HUES48 (cell line): ENCODE measurements around the gene POU2F2.

Experiments used
- H3K27ac ChIP-seq: one replicate; pipeline ENCODE4 v1.7.0; 2013; ENCODE audit warnings: low read depth, low read length, inconsistent platforms
- H3K27me3 ChIP-seq: 2 replicates; pipeline ENCODE4 v1.6.1; 2013; ENCODE audit warnings: mild to moderate bottlenecking, low read length; ENCODE audit not compliant: control insufficient read depth, insufficient read depth
- H3K36me3 ChIP-seq: 2 replicates; pipeline ENCODE4 v1.6.1; 2013; ENCODE audit warnings: low read length; ENCODE audit not compliant: control insufficient read depth, insufficient read depth
- H3K4me1 ChIP-seq: 2 replicates; pipeline ENCODE4 v1.6.1; 2013; ENCODE audit warnings: mild to moderate bottlenecking, low read length; ENCODE audit not compliant: control insufficient read depth, insufficient read depth
- H3K4me3 ChIP-seq: 2 replicates; pipeline ENCODE4 v1.5.1; 2013; ENCODE audit warnings: mild to moderate bottlenecking, low read depth, low read length
- H3K9ac ChIP-seq: 2 replicates; pipeline ENCODE4 v1.6.1; 2013; ENCODE audit warnings: mild to moderate bottlenecking, low read depth, low read length, moderate library complexity
- H3K9me3 ChIP-seq: 2 replicates; pipeline ENCODE4 v1.6.1; 2013; ENCODE audit warnings: low read length; ENCODE audit not compliant: control insufficient read depth, insufficient read depth

The POU2F2 gene

GRCh38 chr19:42132030-42132628 is at the start of gene POU2F2:
Gene POU2F2 (minus strand): TSS chr19:42132446. CDS start chr19:42132411, 35 bp downstream.
- Histone ChIP-seq H3K9me3 (no peaks in the 10 kb centered on the region), H3K36me3 (no peaks in the 10 kb centered on the region), H3K9ac (peak within 1 kb of the TSS; percentile 47; the same call in 1 of the 2 replicates), H3K27me3 (peaks cover 31% of the 10 kb centered on the region), H3K4me1 (peaks cover 4% of the 10 kb centered on the region; the same call in 1 of the 2 replicates), H3K27ac (no peak within 1 kb of the TSS), H3K4me3 (peak within 1 kb of the TSS; percentile 69)

DNA sequence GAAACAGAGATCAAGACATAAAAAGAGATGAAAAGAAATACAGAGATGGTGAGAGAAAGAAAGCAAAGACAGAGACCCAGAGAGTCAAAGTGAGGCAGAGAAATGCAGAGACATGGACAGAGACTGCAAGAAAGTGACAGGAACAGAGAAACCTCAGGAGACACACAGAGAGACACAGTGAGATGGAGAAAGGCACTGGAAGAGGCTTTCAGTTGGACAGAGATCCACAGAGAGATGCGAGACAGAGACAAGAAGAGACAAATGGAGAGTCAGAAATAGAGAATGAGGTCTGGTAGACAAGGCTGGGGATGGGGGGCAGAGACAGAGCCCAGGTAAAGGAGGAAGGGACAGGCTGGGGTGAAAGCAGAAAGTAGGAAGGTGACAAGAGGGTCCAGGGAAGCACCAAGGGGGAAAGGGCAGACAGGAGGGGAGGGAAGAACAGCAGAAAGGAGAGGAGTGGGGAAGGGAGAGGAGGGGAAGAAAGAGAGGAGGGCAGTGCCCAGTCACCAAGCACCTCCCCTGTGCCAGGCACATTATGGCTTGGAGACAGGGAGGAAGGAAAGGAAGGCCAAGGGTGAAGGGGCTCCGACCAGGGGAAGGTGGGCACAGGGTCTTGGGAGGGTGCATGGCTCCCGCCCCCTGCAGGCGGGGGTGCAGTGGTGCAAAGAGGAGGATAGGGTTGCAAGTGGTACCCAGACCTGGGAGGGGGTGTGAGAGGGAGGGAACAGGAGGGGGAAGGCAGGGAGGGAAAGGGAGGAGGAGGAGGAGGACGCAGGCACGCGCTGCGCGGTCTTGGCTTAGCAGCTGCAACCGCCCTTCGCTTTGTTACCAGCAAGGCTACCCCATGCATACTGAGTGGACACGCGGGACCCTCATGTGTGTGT is 46.8 kb upstream of the POU2F2 start:
- no peaks in the 10 kb centered on the region for H3K9me3 ChIP-seq
- 0 out of 2 replicates have a peak, but pooled peaks cover 5% of the 10 kb centered on the region for H3K4me1 ChIP-seq
- H3K9ac ChIP-seq: no peak overlapping the region
- peaks cover 74% of the 10 kb centered on the region for H3K27me3 ChIP-seq
- no peaks in the 10 kb centered on the region for H3K36me3 ChIP-seq
- H3K27ac ChIP-seq: no peak overlapping the region
- H3K4me3 ChIP-seq: no peak overlapping the region

DNA sequence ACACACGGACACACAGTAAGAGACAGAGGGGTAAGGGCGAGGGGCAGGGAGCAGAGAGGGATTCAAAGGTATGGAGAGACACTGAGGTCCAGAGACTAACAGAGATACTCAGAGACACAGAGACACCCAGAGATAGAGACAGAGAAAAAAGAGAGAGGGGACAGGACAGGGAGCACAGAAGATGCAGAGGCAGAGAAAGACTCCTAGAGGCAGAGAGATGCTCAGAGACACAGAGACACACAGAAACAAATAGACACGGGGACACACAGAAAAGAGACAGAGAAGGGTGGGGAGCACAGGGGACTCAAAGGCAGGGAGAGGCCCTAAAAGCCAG is 45.4 kb upstream of the POU2F2 start:
- H3K4me1 ChIP-seq: 0 out of 2 replicates have a peak, but pooled peaks cover 5% of the 10 kb centered on the region
- peaks cover 83% of the 10 kb centered on the region for H3K27me3 ChIP-seq
- H3K9me3 ChIP-seq: no peaks in the 10 kb centered on the region
- no peak overlapping the region for H3K9ac ChIP-seq
- no peaks in the 10 kb centered on the region for H3K36me3 ChIP-seq
- peak overlapping the region; percentile 49 for H3K4me3 ChIP-seq
- no peak overlapping the region for H3K27ac ChIP-seq

- H3K27ac ChIP-seq: no peak overlapping the region
- peak overlapping the region; percentile 54 for H3K4me3 ChIP-seq
Measured at GRCh38 chr19:42176990-42177685, 44.9 kb upstream of the POU2F2 start.

DNA sequence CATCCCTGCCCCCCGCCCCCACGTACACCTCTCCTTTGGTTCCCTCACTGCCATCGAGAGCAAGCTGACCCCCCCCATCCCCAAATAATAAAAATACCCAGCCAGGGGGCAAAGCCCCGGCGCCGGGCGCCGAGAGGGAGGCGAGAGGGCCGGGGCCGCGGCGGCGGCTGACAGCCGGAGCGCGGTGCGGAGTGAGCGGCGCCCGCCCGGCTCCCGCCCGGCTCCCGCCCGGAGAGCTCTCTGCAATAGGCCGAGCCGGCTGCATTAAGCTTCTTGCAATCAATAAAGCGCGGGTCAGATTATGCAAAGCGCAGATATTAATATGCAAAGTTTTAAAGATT is 44.4 kb upstream of the POU2F2 start:
- Histone ChIP-seq H3K36me3 (no peaks in the 10 kb centered on the region), H3K27me3 (peaks cover 83% of the 10 kb centered on the region), H3K4me3 (peak overlapping the region; percentile 54), H3K27ac (no peak overlapping the region), H3K9me3 (no peaks in the 10 kb centered on the region), H3K9ac (no peak overlapping the region), H3K4me1 (0 out of 2 replicates have a peak, but pooled peaks cover 5% of the 10 kb centered on the region)

More at GRCh38 chr19:42176990-42177685, 44.9 kb upstream of the POU2F2 start:
- Histone ChIP-seq H3K27me3 (peaks cover 83% of the 10 kb centered on the region), H3K9me3 (no peaks in the 10 kb centered on the region), H3K36me3 (no peaks in the 10 kb centered on the region), H3K4me1 (0 out of 2 replicates have a peak, but pooled peaks cover 5% of the 10 kb centered on the region), H3K9ac (no peak overlapping the region)

GRCh38 chr19:42175952-42176648 is 43.9 kb upstream of the POU2F2 start:
- H3K9me3 ChIP-seq: no peaks in the 10 kb centered on the region
- H3K4me1 ChIP-seq: 0 out of 2 replicates have a peak, but pooled peaks cover 5% of the 10 kb centered on the region
- H3K4me3 ChIP-seq: peak overlapping the region; percentile 54
- no peak overlapping the region for H3K27ac ChIP-seq
- no peak overlapping the region for H3K9ac ChIP-seq
- no peaks in the 10 kb centered on the region for H3K36me3 ChIP-seq
- H3K27me3 ChIP-seq: peaks cover 81% of the 10 kb centered on the region

DNA sequence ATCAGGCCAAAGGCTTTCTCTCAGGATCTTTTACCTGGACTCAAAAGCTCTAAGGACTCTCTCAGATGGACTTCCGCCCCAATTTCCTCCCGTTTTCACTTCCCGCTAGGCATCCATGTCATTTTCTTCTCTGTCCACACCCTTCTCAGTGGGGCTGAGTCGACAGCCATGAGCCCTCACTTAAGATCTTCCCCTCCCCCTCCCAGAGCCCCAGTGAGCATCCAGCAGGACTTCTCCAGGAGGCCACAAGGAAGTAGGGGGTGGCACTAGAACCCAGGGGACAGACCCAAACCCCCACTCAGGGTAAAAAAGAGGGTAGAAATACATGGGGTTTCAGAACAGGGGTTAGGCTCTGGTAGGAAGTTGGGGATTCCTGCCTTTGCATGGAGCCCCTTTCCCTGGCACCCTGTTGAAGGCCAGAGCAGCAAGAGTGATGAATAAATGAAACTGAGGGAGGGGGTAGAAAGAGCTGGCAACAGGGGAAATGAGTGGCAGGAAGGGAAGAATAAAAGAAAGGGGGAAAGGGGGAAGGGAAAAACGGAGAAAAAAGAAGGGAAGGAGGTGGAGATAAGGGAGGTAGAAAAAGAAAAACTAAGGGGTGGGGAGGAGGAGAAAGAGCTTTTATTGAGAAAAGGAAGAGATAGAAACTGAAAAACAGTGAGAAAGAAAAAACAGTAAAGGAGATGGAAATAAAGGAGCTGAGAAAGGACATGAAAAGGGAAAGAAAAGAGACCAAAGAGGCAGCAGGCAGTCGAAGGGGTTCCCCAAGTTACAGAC is 42.9 kb upstream of the POU2F2 start:
- Histone ChIP-seq H3K4me3 (peak overlapping the region; percentile 54; the same call in 1 of the 2 replicates), H3K27me3 (peaks cover 72% of the 10 kb centered on the region), H3K27ac (no peak overlapping the region), H3K9ac (no peak overlapping the region), H3K9me3 (no peaks in the 10 kb centered on the region), H3K36me3 (no peaks in the 10 kb centered on the region), H3K4me1 (0 out of 2 replicates have a peak, but pooled peaks cover 5% of the 10 kb centered on the region)

DNA sequence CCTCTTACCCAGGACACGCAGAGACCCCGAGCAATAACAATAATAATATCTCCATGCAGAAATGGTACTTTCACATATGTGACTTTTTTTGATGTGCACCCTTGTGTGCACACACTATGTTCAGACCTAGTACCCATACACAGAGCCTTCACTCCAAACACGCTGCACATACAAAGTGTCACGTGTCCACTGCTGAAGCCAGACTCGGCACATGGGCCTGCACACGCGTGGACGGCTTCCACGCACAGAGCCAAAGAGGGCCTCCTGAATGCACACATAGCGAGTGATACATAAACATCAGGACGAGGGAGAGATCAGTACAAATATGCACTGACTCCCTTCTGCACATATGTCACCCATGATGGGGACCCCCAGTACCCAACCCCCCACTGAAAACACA is 41.9 kb upstream of the POU2F2 start:
- H3K27me3 ChIP-seq: peaks cover 62% of the 10 kb centered on the region
- no peak overlapping the region for H3K9ac ChIP-seq
- H3K36me3 ChIP-seq: no peaks in the 10 kb centered on the region
- H3K4me3 ChIP-seq: no peak overlapping the region
- H3K9me3 ChIP-seq: no peaks in the 10 kb centered on the region
- H3K4me1 ChIP-seq: 0 out of 2 replicates have a peak, but pooled peaks cover 5% of the 10 kb centered on the region
- no peak overlapping the region for H3K27ac ChIP-seq

DNA sequence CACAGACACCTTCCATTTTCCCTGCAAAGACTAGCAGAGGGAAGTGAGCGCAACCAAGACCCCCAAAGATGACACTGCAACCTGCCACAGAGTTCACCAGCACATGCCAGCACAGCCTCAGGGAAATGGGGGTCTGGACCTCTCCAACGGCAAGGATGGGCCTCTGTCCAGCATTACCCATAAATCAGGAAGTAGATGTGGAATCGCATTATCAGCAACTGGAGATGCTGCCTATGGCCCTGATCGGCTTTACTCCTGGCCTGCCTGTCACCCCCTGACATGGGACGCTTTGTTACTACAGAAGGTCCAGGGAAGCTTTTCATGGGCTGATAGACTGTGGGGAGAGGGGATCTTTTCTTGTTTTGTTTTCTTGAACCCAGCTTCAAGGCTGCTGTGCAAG is 41.4 kb upstream of the POU2F2 start:
- H3K4me1 ChIP-seq: 0 out of 2 replicates have a peak, but pooled peaks cover 5% of the 10 kb centered on the region
- H3K27me3 ChIP-seq: peaks cover 57% of the 10 kb centered on the region
- no peak overlapping the region for H3K27ac ChIP-seq
- H3K4me3 ChIP-seq: no peak overlapping the region
- H3K36me3 ChIP-seq: no peaks in the 10 kb centered on the region
- H3K9me3 ChIP-seq: no peaks in the 10 kb centered on the region
- no peak overlapping the region for H3K9ac ChIP-seq

- H3K4me1 ChIP-seq: 0 out of 2 replicates have a peak, but pooled peaks cover 5% of the 10 kb centered on the region
- peaks cover 47% of the 10 kb centered on the region for H3K27me3 ChIP-seq
- H3K4me3 ChIP-seq: no peak overlapping the region
- no peaks in the 10 kb centered on the region for H3K9me3 ChIP-seq
- no peaks in the 10 kb centered on the region for H3K36me3 ChIP-seq
- H3K27ac ChIP-seq: no peak overlapping the region
- no peak overlapping the region for H3K9ac ChIP-seq
Measured at GRCh38 chr19:42172261-42172660, 40.0 kb upstream of the POU2F2 start.
